ENCODE data around the gene PLCB4. TPM values are rescaled to one million over a fixed set of nuclear protein-coding genes. Genes with fewer than 3 reads are reported as not detected.

PLCB4 gene
- total RNA-seq, 1 experiment from 2014 or later: not detected

DNA sequence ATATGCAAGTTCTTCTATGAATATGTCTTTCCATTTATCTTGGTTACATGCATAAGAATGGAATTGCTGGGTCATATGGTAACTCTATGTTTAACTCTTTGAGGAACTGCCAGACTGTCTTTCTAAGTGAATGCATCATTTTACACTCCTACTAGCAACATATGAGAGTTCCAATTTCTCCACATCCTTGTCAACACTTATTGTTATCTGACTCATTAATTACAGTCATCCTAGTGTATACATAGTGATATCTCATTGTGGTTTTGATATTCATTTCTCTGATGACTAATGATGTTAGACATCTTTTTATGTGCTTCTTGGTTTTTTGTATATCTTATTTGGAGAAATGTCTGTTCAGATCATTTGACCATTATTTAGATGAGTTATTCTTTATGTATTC lies 348.8 kb downstream of the PLCB4 start:
- no peaks in the 10 kb centered on the region for H3K4me1 ChIP-seq (ENCODE audit: low read length)
- no peaks in the 10 kb centered on the region for H3K27me3 ChIP-seq (ENCODE audit: low read length)
- no peak overlapping the region for H3K27ac ChIP-seq (ENCODE audit: low read length)
- H3K9me2 ChIP-seq (replicated peaks; ENCODE audit: insufficient read depth, low read length): no peaks in the 10 kb centered on the region
- H3K36me3 ChIP-seq (ENCODE audit: insufficient read depth, low read length): no peaks in the 10 kb centered on the region
- H3K4me3 ChIP-seq (ENCODE audit: low read length): no peak overlapping the region
- H2AFZ ChIP-seq (ENCODE audit: low read length): no peak overlapping the region
- H4K20me1 ChIP-seq (ENCODE audit: insufficient read depth, low read depth, low read length): no peaks in the 10 kb centered on the region
- H3K4me2 ChIP-seq (ENCODE audit: low read depth, low read length, poor library complexity, severe bottlenecking): no peak overlapping the region
- no peaks in the 10 kb centered on the region for H3K9me3 ChIP-seq (ENCODE audit: low read length)
- no peak for DNase-seq
- H3K79me2 ChIP-seq (ENCODE audit: low read length): no peaks in the 10 kb centered on the region
- no peak overlapping the region for H3K9ac ChIP-seq (ENCODE audit: low read length)

- H3K79me2 ChIP-seq (ENCODE audit: low read length): no peaks in the 10 kb centered on the region
- no peaks in the 10 kb centered on the region for H3K9me3 ChIP-seq (ENCODE audit: low read length)
- H3K4me3 ChIP-seq (ENCODE audit: low read length): no peak overlapping the region
- H3K36me3 ChIP-seq (ENCODE audit: insufficient read depth, low read length): no peaks in the 10 kb centered on the region
- H4K20me1 ChIP-seq (ENCODE audit: insufficient read depth, low read depth, low read length): no peaks in the 10 kb centered on the region
- no peak for DNase-seq
- no peaks in the 10 kb centered on the region for H3K4me1 ChIP-seq (ENCODE audit: low read length)
- H3K27ac ChIP-seq (ENCODE audit: low read length): no peak overlapping the region
- H3K4me2 ChIP-seq (ENCODE audit: low read depth, low read length, poor library complexity, severe bottlenecking): no peak overlapping the region
- no peak overlapping the region for H3K9ac ChIP-seq (ENCODE audit: low read length)
- H3K9me2 ChIP-seq (replicated peaks; ENCODE audit: insufficient read depth, low read length): no peaks in the 10 kb centered on the region
- H2AFZ ChIP-seq (ENCODE audit: low read length): no peak overlapping the region
- H3K27me3 ChIP-seq (ENCODE audit: low read length): no peaks in the 10 kb centered on the region
Observed at GRCh38 chr20:9422321-9423057, 353.6 kb downstream of the PLCB4 start.

GRCh38 chr20:9424551-9424950 lies 355.7 kb downstream of the PLCB4 start:
- no peak overlapping the region for H3K9ac ChIP-seq (ENCODE audit: low read length)
- no peaks in the 10 kb centered on the region for H3K9me3 ChIP-seq (ENCODE audit: low read length)
- H3K79me2 ChIP-seq (ENCODE audit: low read length): no peaks in the 10 kb centered on the region
- no peaks in the 10 kb centered on the region for H3K9me2 ChIP-seq (replicated peaks; ENCODE audit: insufficient read depth, low read length)
- DNase-seq: no peak
- no peak overlapping the region for H3K4me2 ChIP-seq (ENCODE audit: low read depth, low read length, poor library complexity, severe bottlenecking)
- H3K27ac ChIP-seq (ENCODE audit: low read length): no peak overlapping the region
- H2AFZ ChIP-seq (ENCODE audit: low read length): no peak overlapping the region
- H3K4me3 ChIP-seq (ENCODE audit: low read length): no peak overlapping the region
- H3K4me1 ChIP-seq (ENCODE audit: low read length): no peaks in the 10 kb centered on the region
- H4K20me1 ChIP-seq (ENCODE audit: insufficient read depth, low read depth, low read length): no peaks in the 10 kb centered on the region
- H3K36me3 ChIP-seq (ENCODE audit: insufficient read depth, low read length): no peaks in the 10 kb centered on the region
- H3K27me3 ChIP-seq (ENCODE audit: low read length): no peaks in the 10 kb centered on the region

GRCh38 chr20:9427430-9428291 lies 358.8 kb downstream of the PLCB4 start:
- Histone ChIP-seq H3K9ac (ENCODE audit: low read length) (no peak overlapping the region), H3K27me3 (ENCODE audit: low read length) (no peaks in the 10 kb centered on the region), H3K9me2 (replicated peaks; ENCODE audit: insufficient read depth, low read length) (no peaks in the 10 kb centered on the region), H2AFZ (ENCODE audit: low read length) (no peak overlapping the region), H3K4me1 (ENCODE audit: low read length) (no peaks in the 10 kb centered on the region), H3K9me3 (ENCODE audit: low read length) (no peaks in the 10 kb centered on the region), H3K36me3 (ENCODE audit: insufficient read depth, low read length) (no peaks in the 10 kb centered on the region), H3K4me2 (ENCODE audit: low read depth, low read length, poor library complexity, severe bottlenecking) (no peak overlapping the region), H3K27ac (ENCODE audit: low read length) (no peak overlapping the region), H3K79me2 (ENCODE audit: low read length) (no peaks in the 10 kb centered on the region), H4K20me1 (ENCODE audit: insufficient read depth, low read depth, low read length) (no peaks in the 10 kb centered on the region), H3K4me3 (ENCODE audit: low read length) (no peak overlapping the region)
- no peak for DNase-seq

DNA sequence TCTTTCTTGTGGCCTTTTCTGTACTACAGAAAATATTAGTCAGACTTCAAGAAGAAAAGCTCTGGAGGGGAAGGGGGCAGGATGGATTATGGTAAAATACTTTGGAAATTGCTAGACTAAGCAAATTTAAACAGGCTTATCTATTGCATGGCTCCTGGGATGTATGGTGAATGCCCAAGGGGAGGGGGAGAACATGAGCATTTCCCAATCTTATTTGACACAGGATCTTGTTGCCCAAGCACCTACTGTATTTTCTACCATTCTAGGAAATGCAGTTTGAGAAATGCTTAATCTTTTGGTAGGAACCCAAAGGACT lies 359.4 kb downstream of the PLCB4 start:
- no peak overlapping the region for H3K9ac ChIP-seq (ENCODE audit: low read length)
- no peaks in the 10 kb centered on the region for H4K20me1 ChIP-seq (ENCODE audit: insufficient read depth, low read depth, low read length)
- no peaks in the 10 kb centered on the region for H3K27me3 ChIP-seq (ENCODE audit: low read length)

GRCh38 chr20:9439806-9440205 lies 370.9 kb downstream of the PLCB4 start:
- no peak for DNase-seq
- Histone ChIP-seq H3K4me1 (ENCODE audit: low read length) (no peaks in the 10 kb centered on the region), H4K20me1 (ENCODE audit: insufficient read depth, low read depth, low read length) (no peaks in the 10 kb centered on the region), H3K9me3 (ENCODE audit: low read length) (no peaks in the 10 kb centered on the region), H2AFZ (ENCODE audit: low read length) (no peak overlapping the region), H3K27ac (ENCODE audit: low read length) (no peak overlapping the region), H3K79me2 (ENCODE audit: low read length) (no peaks in the 10 kb centered on the region), H3K4me3 (ENCODE audit: low read length) (no peak overlapping the region), H3K9ac (ENCODE audit: low read length) (no peak overlapping the region), H3K27me3 (ENCODE audit: low read length) (peaks cover 3% of the 10 kb centered on the region; the same call in 1 of the 2 replicates), H3K4me2 (ENCODE audit: low read depth, low read length, poor library complexity, severe bottlenecking) (no peak overlapping the region), H3K9me2 (replicated peaks; ENCODE audit: insufficient read depth, low read length) (no peaks in the 10 kb centered on the region), H3K36me3 (ENCODE audit: insufficient read depth, low read length) (no peaks in the 10 kb centered on the region)

More for the DNA sequence above, 359.4 kb downstream of the PLCB4 start:
- Histone ChIP-seq H3K9me3 (ENCODE audit: low read length) (no peaks in the 10 kb centered on the region), H3K4me3 (ENCODE audit: low read length) (no peak overlapping the region), H3K4me2 (ENCODE audit: low read depth, low read length, poor library complexity, severe bottlenecking) (no peak overlapping the region), H3K9me2 (replicated peaks; ENCODE audit: insufficient read depth, low read length) (no peaks in the 10 kb centered on the region), H3K79me2 (ENCODE audit: low read length) (no peaks in the 10 kb centered on the region), H3K27ac (ENCODE audit: low read length) (no peak overlapping the region), H3K4me1 (ENCODE audit: low read length) (no peaks in the 10 kb centered on the region), H2AFZ (ENCODE audit: low read length) (no peak overlapping the region), H3K36me3 (ENCODE audit: insufficient read depth, low read length) (no peaks in the 10 kb centered on the region)
- DNase-seq: no peak

GRCh38 chr20:9440892-9441291 lies 372.0 kb downstream of the PLCB4 start:
- no peak overlapping the region for H3K27ac ChIP-seq (ENCODE audit: low read length)
- no peaks in the 10 kb centered on the region for H4K20me1 ChIP-seq (ENCODE audit: insufficient read depth, low read depth, low read length)

DNA sequence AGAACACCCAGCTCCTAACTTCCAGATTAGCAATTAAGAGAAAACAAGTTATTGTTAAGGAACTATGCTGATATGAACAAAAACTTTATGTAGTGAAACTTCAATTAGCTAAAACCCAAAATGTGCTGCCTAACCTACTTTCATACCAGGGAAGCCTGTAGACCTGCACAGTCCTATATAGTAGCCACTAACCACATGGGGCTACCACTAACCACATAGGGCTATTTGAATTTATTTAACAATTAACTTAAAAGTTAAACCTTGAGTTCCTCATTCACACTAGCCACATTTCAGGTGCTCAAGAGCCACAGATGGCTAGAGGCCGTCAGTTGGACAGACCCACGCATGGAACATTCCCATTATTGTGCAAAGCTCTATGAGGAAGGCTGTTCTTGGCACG lies 373.1 kb downstream of the PLCB4 start:
- Histone ChIP-seq H3K27ac (ENCODE audit: low read length) (no peak overlapping the region), H3K4me3 (ENCODE audit: low read length) (no peak overlapping the region), H4K20me1 (ENCODE audit: insufficient read depth, low read depth, low read length) (no peaks in the 10 kb centered on the region), H2AFZ (ENCODE audit: low read length) (no peak overlapping the region), H3K4me2 (ENCODE audit: low read depth, low read length, poor library complexity, severe bottlenecking) (no peak overlapping the region), H3K79me2 (ENCODE audit: low read length) (no peaks in the 10 kb centered on the region), H3K27me3 (ENCODE audit: low read length) (peaks cover 3% of the 10 kb centered on the region; the same call in 1 of the 2 replicates), H3K9me3 (ENCODE audit: low read length) (no peaks in the 10 kb centered on the region), H3K9me2 (replicated peaks; ENCODE audit: insufficient read depth, low read length) (no peaks in the 10 kb centered on the region), H3K4me1 (ENCODE audit: low read length) (no peaks in the 10 kb centered on the region), H3K9ac (ENCODE audit: low read length) (no peak overlapping the region), H3K36me3 (ENCODE audit: insufficient read depth, low read length) (no peaks in the 10 kb centered on the region)
- no peak for DNase-seq

More at GRCh38 chr20:9440892-9441291, 372.0 kb downstream of the PLCB4 start:
- H3K9me2 ChIP-seq (replicated peaks; ENCODE audit: insufficient read depth, low read length): no peaks in the 10 kb centered on the region
- H3K4me3 ChIP-seq (ENCODE audit: low read length): no peak overlapping the region
- no peak overlapping the region for H3K4me2 ChIP-seq (ENCODE audit: low read depth, low read length, poor library complexity, severe bottlenecking)
- peaks cover 3% of the 10 kb centered on the region; the same call in 1 of the 2 replicates for H3K27me3 ChIP-seq (ENCODE audit: low read length)
- H2AFZ ChIP-seq (ENCODE audit: low read length): no peak overlapping the region
- no peaks in the 10 kb centered on the region for H3K79me2 ChIP-seq (ENCODE audit: low read length)
- DNase-seq: no peak
- H3K4me1 ChIP-seq (ENCODE audit: low read length): no peaks in the 10 kb centered on the region
- no peak overlapping the region for H3K9ac ChIP-seq (ENCODE audit: low read length)
- H3K36me3 ChIP-seq (ENCODE audit: insufficient read depth, low read length): no peaks in the 10 kb centered on the region
- H3K9me3 ChIP-seq (ENCODE audit: low read length): no peaks in the 10 kb centered on the region

Measured in Karpas-422 (cell line).